ENCODE data around the gene NDUFAF8.

The NDUFAF8 gene

DNA sequence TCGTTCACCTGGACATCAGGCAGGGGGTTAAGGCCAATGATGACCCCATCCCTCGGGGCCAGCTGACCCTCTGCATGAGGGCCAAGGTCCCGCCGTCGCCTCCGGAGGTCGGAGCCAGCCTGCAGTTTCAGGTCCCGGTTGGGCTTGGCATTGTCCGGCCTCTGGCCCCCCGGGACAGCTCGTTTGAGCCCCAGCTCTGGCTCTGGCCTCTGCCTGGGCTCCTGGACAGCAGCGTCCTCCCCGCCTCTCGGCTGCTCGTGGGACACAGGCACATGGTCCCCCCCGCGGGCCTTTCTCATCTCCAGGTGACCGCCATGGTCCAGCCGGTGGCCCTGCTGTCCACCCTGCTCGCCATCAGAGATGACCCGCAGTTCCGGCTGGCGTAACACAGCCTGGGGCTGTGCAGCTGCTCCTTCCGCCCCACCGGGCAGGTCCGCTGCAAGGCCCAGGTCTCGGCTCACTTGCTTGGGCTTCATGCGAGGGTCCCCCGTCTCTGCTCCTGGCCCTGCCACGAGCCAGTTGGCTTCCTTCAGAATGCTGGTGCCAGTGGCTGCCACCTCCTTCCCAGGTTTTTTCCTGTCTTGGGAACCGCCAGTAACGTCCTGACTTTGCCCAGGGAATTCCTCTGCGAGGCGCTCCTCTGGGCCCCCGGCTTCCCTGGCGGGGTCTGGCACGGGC lies 6.7 kb downstream of the NDUFAF8 start:
- no peak overlapping the region for H3K4me3 ChIP-seq (ENCODE audit: low read length)
- no peak for DNase-seq (ENCODE audit: low read depth)
- TF ChIP-seq CTCF (conservative IDR thresholded peaks at IDR 0.05; ENCODE audit: low read depth, low read length), result no peak

- DNase-seq (ENCODE audit: low read depth), result no peak
- TF ChIP-seq CTCF (conservative IDR thresholded peaks at IDR 0.05; ENCODE audit: low read depth, low read length), result no peak
- H3K4me3 ChIP-seq (ENCODE audit: low read length), result no peak overlapping the region
These were observed 7.2 kb downstream of the NDUFAF8 start for GRCh38 chr17:81246343-81246670.

DNA sequence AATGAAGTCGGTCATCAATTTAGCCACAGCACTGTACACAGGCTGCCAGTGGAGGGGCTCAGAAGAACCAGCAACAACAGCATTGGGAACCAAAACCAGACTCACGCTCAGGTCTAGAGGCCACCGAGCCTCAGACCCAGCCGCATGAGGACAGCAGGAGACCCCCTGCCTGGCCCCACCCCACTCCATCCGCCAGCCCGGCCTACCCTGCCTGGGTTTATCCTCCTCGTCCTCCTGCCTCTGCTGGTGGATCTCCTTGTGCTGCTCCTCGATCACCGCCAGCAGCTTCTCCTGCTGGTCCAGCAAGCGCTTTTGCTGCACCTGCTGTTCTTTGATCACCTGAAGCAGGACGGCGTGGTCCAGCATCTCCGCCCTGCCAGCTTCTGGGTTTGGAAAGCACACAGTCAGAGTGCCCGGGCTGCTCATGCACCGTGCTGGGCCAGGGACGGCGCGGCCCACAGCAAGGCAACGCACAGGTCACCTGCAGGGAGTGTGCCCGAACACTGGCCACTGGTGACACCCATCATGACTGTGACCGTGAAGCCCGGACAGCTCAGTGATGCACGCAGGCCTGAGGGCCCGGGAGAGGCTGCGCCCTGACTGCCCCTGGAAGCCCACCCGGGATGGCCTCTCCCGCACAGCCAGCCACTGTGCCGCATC lies 7.7 kb downstream of the NDUFAF8 start:
- H3K4me3 ChIP-seq (ENCODE audit: low read length), result no peak overlapping the region
- DNase-seq (ENCODE audit: low read depth), result no peak
- TF ChIP-seq CTCF (conservative IDR thresholded peaks at IDR 0.05; ENCODE audit: low read depth, low read length), result no peak

DNA sequence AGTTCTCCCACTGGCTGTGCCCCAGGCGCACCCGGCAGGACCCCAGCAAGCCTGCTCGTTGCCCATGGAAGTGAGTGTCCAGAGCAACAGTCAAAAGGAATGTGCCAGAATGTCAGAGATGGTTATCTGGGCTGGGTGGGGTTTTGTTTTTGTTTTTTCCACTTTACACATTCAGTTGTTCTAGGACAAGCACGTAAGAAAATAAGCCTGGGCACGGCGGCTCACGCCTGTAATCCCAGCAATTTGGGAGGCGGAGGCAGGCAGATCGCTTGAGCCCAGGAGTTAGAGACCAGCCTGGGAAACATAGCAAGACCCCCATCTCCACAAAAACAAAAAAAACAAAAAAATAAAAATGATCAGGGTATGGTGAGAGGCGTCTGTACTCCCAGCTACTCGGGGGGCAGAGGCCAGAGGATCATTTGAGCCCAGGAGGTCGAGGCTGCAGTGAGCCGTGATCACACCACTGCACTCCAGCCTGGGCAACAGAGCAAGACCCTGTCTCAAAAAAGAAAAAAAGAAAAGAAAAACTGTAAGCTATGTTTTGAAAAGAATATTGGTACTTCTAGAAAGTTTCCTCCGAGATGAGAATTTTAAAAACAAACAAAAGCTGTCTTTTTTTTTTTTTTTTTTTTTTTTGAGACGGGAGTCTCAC lies 8.3 kb downstream of the NDUFAF8 start:
- no peak for TF ChIP-seq CTCF (conservative IDR thresholded peaks at IDR 0.05; ENCODE audit: low read depth, low read length)
- H3K4me3 ChIP-seq (ENCODE audit: low read length), result no peak overlapping the region
- DNase-seq (ENCODE audit: low read depth), result no peak

DNA sequence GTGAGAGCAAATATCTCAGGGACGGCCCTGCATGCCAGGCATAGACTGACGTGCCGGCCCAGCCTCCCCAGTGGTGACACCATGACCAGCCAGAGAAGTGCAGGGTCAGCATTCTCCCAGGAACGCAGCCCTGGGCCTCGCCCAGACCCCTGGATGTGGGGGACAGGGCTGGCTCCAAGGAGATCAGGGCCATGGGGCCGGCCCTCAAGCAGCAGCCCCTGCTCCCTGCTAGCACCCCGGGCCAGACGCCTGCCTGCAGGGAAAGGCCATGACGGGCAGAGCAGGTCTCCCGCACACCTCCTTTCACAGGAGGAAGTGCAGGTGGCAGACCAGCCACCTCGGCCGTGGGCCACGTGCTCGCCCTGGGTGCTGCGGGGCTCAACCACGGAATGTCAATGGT lies 9.5 kb downstream of the NDUFAF8 start:
- no peak for TF ChIP-seq CTCF (conservative IDR thresholded peaks at IDR 0.05; ENCODE audit: low read depth, low read length)
- no peak for DNase-seq (ENCODE audit: low read depth)
- no peak overlapping the region for H3K4me3 ChIP-seq (ENCODE audit: low read length)

- no peak overlapping the region for H3K4me3 ChIP-seq (ENCODE audit: low read length)
- DNase-seq (ENCODE audit: low read depth), result no peak
- TF ChIP-seq CTCF (conservative IDR thresholded peaks at IDR 0.05; ENCODE audit: low read depth, low read length), result no peak
These were observed 10.3 kb downstream of the NDUFAF8 start for GRCh38 chr17:81249223-81250040.
